Body of pancreas (tissue), 4 donors: ENCODE measurements around the gene MED16.

ENCODE experiments used
- POLR2A ChIP-seq, 3 donors: fragments of 450-650 bp; IDR thresholded peaks; one replicate each; pipeline ENCODE4 v1.6.1; 2016; ENCODE audit warnings: antibody characterized with exemption in 3 of 3, mild to moderate bottlenecking in 2 of 3
- TF ChIP-seq, protein P1 (sequence below), 7 experiments: fragments of 450-650 bp in 4 of 7; fragments of 200-600 bp in 3 of 7; sonication (generic) in 3 of 7; IDR thresholded peaks; one replicate each; pipeline ENCODE4 v1.5.1; 2016 to 2019; ENCODE audit warnings: antibody characterized with exemption in 7 of 7

DNA sequence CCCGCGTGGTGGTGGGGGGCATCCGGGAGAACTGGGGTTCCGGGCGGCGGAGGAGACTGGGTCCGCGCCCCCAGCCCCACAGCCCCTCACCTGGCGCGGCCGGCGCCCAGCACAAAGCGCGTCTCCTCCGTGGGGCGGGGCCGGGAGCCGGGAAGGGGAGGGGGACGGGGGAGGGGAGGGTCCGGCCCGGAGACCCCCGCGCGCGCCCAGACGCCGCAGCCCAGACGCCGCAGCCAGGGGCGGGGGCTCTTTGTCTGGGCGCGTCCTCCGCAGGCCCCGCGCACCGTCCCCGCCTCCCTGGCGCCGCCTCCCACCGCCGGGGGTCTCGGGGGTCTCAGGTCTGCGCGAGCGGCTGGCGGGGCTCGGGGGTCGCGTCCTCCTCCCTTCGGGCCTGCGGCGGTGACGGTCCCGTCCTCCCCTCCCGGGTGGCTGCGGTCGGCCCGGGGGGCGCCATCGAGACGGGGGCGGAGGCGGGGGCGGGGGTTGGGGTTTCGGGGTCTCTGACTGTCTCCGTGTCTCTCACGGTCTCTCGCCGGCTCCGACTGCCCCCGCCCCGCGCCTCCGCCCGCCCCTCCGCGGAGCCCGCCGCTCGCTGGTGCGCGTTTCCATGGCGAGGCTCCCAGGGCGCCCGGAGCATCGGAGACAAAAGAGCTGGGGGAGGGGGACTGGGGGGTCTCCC lies 71.0 kb downstream of the MED16 start, which contains the start of gene PLPPR3:
- TF ChIP-seq, protein P1, sequence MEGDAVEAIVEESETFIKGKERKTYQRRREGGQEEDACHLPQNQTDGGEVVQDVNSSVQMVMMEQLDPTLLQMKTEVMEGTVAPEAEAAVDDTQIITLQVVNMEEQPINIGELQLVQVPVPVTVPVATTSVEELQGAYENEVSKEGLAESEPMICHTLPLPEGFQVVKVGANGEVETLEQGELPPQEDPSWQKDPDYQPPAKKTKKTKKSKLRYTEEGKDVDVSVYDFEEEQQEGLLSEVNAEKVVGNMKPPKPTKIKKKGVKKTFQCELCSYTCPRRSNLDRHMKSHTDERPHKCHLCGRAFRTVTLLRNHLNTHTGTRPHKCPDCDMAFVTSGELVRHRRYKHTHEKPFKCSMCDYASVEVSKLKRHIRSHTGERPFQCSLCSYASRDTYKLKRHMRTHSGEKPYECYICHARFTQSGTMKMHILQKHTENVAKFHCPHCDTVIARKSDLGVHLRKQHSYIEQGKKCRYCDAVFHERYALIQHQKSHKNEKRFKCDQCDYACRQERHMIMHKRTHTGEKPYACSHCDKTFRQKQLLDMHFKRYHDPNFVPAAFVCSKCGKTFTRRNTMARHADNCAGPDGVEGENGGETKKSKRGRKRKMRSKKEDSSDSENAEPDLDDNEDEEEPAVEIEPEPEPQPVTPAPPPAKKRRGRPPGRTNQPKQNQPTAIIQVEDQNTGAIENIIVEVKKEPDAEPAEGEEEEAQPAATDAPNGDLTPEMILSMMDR (IDR thresholded peaks at IDR 0.05), result no peak
- TF ChIP-seq POLR2A (IDR thresholded peaks at IDR 0.05), result no peak
